ENCODE data around the gene DDR2.

- TF ChIP-seq EZH2 (IDR thresholded peaks at IDR 0.05; ENCODE audit: borderline replicate concordance, low read depth, low read length, severe bottlenecking) (no peak), CTCF (IDR thresholded peaks at IDR 0.05; ENCODE audit: borderline replicate concordance, extremely low read depth, low read length, poor library complexity, severe bottlenecking) (no peak)
These were observed 44.5 kb downstream of the DDR2 start for GRCh38 chr1:162676750-162677149.

All from DND-41 (cell line).